ENCODE measurements around the gene COMT. TPM values are rescaled to one million over a fixed set of nuclear protein-coding genes. Genes with fewer than 3 reads are reported as not detected.

Gene COMT
- total and polyA plus RNA-seq, 9 of the 15 experiments (the other 6 are each of a cell fraction or from before 2014, with no cell fraction given), result 12.5 to 351 (median 155) TPM

- POLR2A ChIA-PET, result interaction anchor here (0.5 to 3.1 kb wide), 11 partner anchors 8 to 276 kb away, joined by 3 to 24 read pairs (median 5); no protein-coding TSS in a partner anchor
- no peaks in the 10 kb centered on the region for H3K9me3 ChIP-seq (replicated peaks; ENCODE audit: control insufficient read depth, insufficient read depth, low read depth, low read length)
- FAIRE-seq (no peak), DNase-seq (ENCODE audit: extremely low read depth in 1 of 4, low spot score in 3 of 4) (no peak), ATAC-seq (no peak; the same call in 2 of the 3 replicates)
- no TSS peak for BruUV-seq (replicated peaks)
- H3K9me1 ChIP-seq (ENCODE audit: control insufficient read depth, insufficient read depth, low read length), result peaks cover 5% of the 10 kb centered on the region
- in situ Hi-C loops (cut with MboI) (no loop called here), intact Hi-C loops (cut with micrococcal nuclease) (no loop called here)
- no peaks in the 10 kb centered on the region for H3K27me3 ChIP-seq (ENCODE audit: control insufficient read depth in 2 of 2, insufficient read depth in 2 of 2, low read length in 2 of 2)
- 31% methylated on average over 12 of the region's 12 CpGs for WGBS (ENCODE audit: insufficient coverage, low coverage, missing lambda C conversion rate)
- H3K79me2 ChIP-seq (ENCODE audit: control insufficient read depth, insufficient read depth, low read length), result no peaks in the 10 kb centered on the region
- no peak overlapping the region for H2AFZ ChIP-seq (ENCODE audit: low read depth, low read length)
- peaks cover 10 to 63% of the 10 kb centered on the region in 2 experiments; a peak in 4 of 5 replicates for H3K4me1 ChIP-seq (replicated peaks in 1 of 2; ENCODE audit: control insufficient read depth in 2 of 2, insufficient read depth in 2 of 2, low read length in 2 of 2)
- peaks cover 48% of the 10 kb centered on the region; the same call in 1 of the 2 replicates for H4K20me1 ChIP-seq (replicated peaks; ENCODE audit: control insufficient read depth, insufficient read depth, low read length)
- H3K27ac ChIP-seq (ENCODE audit: extremely low read depth, low read depth, low read length), result no peak overlapping the region
- CTCF ChIA-PET (ENCODE audit: low intra/inter-chr PET ratio), result no interaction called here
- H3K4me2 ChIP-seq (ENCODE audit: insufficient read depth, low read length), result no peak overlapping the region
- no peaks in the 10 kb centered on the region for H3K36me3 ChIP-seq (ENCODE audit: control insufficient read depth, insufficient read depth, low read length)
- H3K9ac ChIP-seq (ENCODE audit: insufficient read depth in 1 of 2, low read depth in 2 of 2, low read length in 2 of 2), result peak overlapping the region in 1 of 2 experiments; percentile 61; a peak in 2 of 4 replicates
- H3K4me3 ChIP-seq, result no peak overlapping the region
- TF ChIP-seq MITF (IDR thresholded peaks at IDR 0.05), result peak; percentile 31; the same call in 1 of the 2 replicates
- no peak for TF ChIP-seq IRF1 (CRISPR knock-in tag; IDR thresholded peaks at IDR 0.05; ENCODE audit: borderline replicate concordance)
- 0 out of 4 replicates have a peak, but pooled peaks of 1 of the 2 experiments have one; percentile 50 for TF ChIP-seq MAZ (CRISPR knock-in tag; conservative IDR thresholded peaks at IDR 0.05 in 1 of 2, IDR thresholded peaks at IDR 0.05 in 1 of 2)
- TF ChIP-seq NFXL1 (CRISPR knock-in tag; IDR thresholded peaks at IDR 0.05), result no peak
- TF ChIP-seq RERE (CRISPR knock-in tag; IDR thresholded peaks at IDR 0.05; ENCODE audit: borderline replicate concordance), result no peak
- TF ChIP-seq ZBTB9 (CRISPR knock-in tag; IDR thresholded peaks at IDR 0.05), result 0 out of 2 replicates have a peak, but pooled peaks have one; percentile 65
- TF ChIP-seq SAP30 (IDR thresholded peaks at IDR 0.05; ENCODE audit: borderline replicate concordance, insufficient read depth, low read depth, low read length, poor library complexity, severe bottlenecking), result peak; percentile 5
- TF ChIP-seq BHLHE40 (IDR thresholded peaks at IDR 0.05; ENCODE audit: low read length), result peak; percentile 28; the same call in 1 of the 2 replicates
- TF ChIP-seq CHD1 (IDR thresholded peaks at IDR 0.05; ENCODE audit: low read length), result peak; percentile 37
Observed at GRCh38 chr22:19996694-19997384, 55.3 kb downstream of the COMT start.
